IPS DF 19.7 (cell line): Measurements from ENCODE around the gene ICOSLG.
"Not testable (repeated sequence)": the region's sequence is repeated elsewhere in the genome, so short reads cannot be mapped to it uniquely, and the experiment has no call there.

Source experiments
- DNase-seq: peaks from one replicate; pipeline ENCODE4 v3.0.0-alpha.2; 2013; ENCODE audit warnings: low read depth, low spot score

The ICOSLG gene

DNA sequence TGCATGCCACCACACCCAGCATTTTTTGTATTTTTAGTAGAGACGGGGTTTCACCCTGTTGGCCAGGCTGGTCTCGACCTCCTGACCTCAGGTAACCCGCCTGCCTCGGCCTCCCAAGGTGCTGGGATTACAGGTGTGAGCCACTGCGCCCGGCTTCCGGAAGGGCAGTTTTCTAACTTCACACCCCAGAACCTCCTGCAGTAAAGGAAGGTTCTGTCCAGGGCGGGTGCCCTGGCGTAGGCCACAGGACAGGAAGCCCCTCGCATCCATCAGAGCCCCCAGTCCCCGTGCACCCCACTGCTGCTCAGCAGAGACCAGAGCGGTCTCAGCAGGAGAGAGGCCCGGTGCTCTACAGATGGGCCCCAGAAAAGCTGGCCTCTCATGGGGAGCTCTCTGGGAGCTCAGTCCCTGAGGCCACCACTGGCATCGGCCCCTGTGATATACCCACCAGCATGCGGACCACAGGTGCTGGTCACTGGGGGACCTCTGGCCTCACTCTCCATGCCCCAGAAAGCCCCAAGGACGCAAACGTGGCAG, 25.1 kb upstream of the ICOSLG start:
- no peak for DNase-seq

DNA sequence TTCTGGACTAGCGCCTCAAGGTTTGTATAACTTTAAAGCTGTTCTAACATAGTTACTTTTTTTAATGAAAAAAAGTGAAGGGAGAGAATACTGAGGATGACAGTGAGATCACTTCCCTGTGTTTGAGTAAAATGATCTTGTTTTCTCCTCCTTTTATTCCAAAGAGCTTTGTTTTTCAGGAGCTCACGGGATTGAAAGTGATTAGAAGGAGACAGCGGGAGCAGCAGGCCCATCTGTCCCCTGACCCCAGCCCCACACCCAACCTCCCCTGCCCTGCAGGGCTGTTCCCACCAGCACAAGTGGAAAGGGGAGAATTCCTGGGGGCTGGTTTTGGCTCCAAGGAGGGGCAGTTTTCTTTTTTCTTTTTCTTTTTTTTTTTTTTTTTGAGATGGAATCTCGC, 23.0 kb upstream of the ICOSLG start:
- no peak for DNase-seq

- DNase-seq: no peak
These were observed 22.5 kb upstream of the ICOSLG start for GRCh38 chr21:44263221-44263760.

DNA sequence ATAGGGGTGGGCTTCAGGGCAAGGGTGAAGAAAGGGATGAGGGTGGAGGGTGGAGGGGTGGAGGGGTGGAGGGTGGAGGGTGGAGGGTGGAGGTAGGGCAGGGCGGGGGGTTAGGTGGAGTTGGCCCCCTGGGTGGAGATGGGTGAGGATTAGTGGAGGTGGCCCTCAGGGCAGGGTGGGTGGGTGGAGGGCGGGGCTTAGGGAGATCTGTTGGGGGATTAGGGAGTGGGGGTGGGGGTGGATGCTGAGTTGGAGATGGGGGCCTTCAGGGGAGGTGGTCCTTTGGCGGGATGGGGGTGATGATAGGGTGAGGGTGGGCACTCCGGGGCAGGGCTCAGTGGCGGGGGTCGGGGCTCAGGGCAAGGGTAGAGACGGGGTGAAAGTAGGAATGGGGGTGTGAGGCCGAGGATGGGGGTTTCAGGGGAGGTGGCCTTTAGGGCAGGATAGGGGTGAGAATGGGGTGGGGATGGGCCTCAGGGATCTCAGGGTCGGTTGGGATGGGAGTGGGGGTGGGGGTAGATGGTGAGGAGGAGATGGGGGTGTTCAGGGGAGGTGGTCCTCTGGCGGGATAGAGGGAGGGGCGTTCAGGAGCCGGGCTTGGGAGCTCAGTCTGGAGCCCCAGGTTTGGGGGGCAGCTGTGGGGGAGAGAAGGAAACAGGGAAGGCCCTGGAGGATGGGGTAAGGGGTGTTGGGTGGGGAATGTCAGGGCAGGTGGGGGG, 21.8 kb upstream of the ICOSLG start:
- no peak for DNase-seq

- DNase-seq: no peak
These were observed 21.0 kb upstream of the ICOSLG start, which contains the start of gene DNMT3L for GRCh38 chr21:44261675-44262295. Gene DNMT3L, minus strand, starts transcription at chr21:44261897. Its CDS starts 638 bp downstream, at chr21:44261259.

GRCh38 chr21:44260791-44261631, 20.3 kb upstream of the ICOSLG start:
- no peak for DNase-seq

GRCh38 chr21:44260066-44260465, 19.3 kb upstream of the ICOSLG start:
- DNase-seq: no peak

DNA sequence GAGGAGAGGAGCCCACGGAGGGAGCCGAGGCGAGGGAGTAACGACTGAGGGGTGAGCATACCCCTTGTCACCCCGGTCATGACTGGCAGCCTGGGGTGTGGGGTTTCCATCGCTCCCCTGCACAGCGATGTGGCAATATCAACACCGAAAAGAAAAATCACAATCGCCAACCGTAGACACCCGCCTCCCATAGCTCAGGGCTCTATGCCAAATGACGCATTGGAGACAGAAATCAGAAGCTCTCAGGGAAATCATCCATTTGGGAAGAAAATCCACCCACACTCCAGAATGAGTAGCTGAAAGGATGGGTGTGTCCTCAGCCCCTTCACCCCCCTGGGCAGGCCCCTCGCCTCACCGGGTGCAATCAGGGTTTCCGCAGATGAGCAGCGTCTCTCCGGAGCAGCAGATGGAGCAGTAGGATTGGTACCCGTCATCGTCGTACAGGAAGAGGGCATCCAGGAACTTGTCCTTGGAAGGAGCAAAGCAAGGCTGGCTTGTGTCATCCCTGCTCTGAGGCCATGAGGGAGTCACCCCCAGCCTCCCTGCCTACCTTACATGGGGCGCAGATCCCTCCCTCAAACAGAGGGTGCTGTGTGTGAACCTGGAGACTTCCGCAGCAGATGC, 18.5 kb upstream of the ICOSLG start:
- DNase-seq: no peak

GRCh38 chr21:44258056-44258725, 17.4 kb upstream of the ICOSLG start:
- DNase-seq: no peak

GRCh38 chr21:44255511-44255981, 14.8 kb upstream of the ICOSLG start:
- no peak for DNase-seq

DNA sequence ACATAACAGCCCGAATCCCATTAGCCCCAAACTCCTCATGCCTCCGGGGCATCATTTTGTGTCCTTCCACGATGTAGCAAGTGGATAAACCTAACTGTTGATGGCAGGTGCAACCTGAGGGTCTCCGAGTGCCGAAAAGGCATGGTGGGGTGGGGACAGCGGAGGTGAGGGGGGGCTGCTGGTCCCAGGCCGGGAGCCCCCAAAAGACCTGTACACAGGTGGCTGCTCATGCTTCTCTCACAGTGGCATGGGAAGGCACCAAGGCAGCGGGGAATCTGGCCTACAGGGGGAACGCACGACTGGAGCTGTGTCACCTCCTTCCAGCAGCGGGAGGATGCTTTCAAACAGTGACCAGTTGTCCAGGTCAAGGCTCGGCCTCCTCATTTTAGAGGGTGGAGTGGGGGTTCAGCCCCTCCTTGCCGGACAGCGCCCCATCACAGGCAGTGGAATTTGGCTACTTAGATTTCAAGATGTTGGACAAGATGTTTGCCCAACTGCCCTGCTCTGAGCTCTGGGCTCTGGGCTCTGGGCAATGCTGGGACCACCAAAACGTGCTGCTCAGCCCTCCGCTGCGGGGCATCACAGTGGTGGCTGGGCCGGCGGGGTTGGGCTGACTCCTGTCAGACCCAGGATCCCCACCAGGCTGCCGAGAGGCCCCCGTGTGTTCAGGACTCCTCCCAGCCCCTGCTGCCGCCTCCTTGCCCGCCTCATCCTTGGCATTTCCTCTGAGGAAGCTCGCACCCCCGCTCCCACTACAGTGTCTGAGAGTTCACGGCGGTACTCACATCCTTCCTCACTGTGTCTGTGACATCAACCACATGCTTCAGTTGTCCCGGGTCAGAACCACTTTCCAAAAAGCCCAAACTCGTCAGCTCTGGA, 13.3 kb upstream of the ICOSLG start:
- DNase-seq: no peak

DNA sequence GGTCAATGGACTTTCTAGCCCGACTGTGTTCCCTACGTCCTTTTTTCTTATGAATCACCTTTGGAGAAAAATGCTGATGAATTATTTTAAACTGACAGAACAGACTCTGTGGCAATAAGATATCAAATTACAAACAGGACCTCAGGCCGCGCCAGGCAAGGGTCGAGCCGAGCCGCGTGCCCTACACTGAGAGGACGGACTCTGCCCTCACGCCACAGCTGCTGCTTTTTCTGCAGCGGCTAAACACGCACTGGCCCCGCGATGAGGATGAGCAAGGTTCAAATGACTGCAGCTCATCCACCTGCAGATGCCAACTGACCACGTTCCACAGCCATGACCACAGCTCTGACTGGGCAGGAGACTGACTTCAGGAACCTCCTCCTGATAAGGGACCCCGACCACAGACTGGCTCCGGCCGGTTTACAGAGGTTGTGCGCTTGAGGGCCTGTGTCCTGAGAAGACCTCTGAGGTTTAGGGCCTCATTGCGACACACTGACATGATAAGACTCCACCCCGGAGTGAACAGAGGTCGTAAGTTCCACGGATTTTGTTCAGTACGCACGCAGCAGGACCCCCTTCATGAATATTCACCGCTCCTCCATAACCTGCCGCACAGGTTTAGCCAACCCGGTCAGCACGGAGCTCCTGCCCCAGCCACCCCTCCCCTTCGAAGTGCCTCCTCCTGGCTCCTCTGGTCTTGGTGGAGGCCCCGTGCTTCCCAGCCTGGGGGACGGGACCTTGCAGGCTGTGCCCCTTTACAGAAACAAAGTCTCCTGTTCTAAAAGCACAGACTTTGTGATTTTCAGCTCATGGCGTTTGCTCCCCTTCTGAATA, 8.7 kb upstream of the ICOSLG start:
- not testable (repeated sequence) for DNase-seq

- not testable (repeated sequence) for DNase-seq
These were observed 7.2 kb upstream of the ICOSLG start for GRCh38 chr21:44247904-44248303.

GRCh38 chr21:44243980-44244379, 3.2 kb upstream of the ICOSLG start:
- DNase-seq: not testable (repeated sequence)

GRCh38 chr21:44241281-44241680, 538 bp upstream of the ICOSLG start:
- not testable (repeated sequence) for DNase-seq

DNA sequence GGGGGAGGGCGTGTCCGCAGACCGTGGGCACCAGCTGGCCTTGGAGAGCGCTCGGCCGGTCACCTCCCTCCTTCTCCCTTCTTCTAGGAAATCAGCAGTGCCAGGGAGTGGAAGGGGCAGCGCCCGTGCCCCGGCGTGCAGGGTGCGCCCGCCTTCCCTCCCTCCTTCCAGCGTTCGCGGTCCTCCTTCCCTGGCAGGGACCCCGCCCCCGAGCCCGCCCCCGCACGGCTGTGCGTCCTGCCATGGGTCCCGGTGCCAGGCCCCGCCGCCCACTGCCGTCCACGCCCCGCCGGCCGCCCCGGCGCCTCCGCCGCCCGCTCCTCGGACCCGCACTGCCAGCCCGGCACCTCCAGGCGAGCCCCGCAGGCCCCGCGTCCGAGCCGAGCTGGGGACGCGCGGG, 390 bp downstream of the ICOSLG start:
- not testable (repeated sequence) for DNase-seq

DNA sequence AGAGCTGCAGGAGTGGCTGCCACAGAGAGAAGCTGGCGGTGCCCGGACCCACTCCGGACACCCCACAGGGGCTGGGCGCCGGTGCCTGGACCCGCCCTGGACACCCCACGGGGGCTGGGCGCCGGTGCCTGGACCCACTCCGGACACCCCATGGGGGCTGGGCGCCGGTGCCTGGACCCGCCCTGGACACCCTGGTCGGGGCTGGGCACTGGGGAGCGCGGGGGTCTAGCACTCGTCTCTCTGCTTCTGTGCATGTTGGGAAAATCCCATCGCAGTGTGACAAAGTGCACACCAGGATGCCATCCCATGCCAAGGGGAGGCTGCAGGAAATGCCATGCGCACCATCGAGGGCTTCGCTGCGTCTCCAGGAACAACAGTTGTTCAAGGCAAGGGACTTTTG, 11.2 kb downstream of the ICOSLG start:
- DNase-seq: not testable (repeated sequence)

DNA sequence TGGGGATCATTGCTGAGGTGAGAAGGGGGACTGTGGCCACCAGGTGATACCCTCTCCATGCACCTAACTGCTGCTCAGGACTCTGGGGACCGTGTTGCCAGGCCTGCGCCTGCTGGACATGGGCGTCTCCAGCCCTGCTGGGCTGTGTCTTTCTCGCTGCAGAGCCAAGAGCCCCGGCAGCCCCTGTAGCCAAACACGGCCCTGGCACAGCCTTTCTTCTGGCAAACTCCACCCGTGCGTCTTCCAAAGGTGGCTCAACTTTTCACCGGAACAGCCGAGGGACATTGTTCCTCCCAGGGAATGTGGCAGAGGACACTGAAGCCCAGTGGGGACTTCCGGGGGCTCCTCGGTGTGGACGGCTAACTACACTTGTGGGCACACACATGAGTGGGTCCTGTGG, 12.6 kb downstream of the ICOSLG start:
- not testable (repeated sequence) for DNase-seq

GRCh38 chr21:44227614-44228013, 13.1 kb downstream of the ICOSLG start:
- DNase-seq: not testable (repeated sequence)
